Smooth muscle cell (in vitro differentiated cells): Measurements from ENCODE around the gene B4GALT6. TPM values are rescaled to one million over a fixed set of nuclear protein-coding genes. Genes with fewer than 3 reads are reported as not detected.

Experiments
- DNase-seq: peaks from one replicate; lab custom pipeline; 2025; ENCODE audit not compliant: unreplicated experiment; lab: John Stamatoyannopoulos, UW
- H2AFZ ChIP-seq: fragments of 200-600 bp; sonication (generic); 2 replicates; pipeline ENCODE4 v1.6.0; 2016; ENCODE audit warnings: antibody characterized with exemption, low read depth, mild to moderate bottlenecking
- H3F3A ChIP-seq: fragments of 200-600 bp; sonication (generic); 2 replicates; pipeline ENCODE4 v1.6.0; 2017; ENCODE audit warnings: antibody characterized with exemption, low read depth
- H3K27ac ChIP-seq: fragments of 200-600 bp; sonication (generic); 2 replicates; pipeline ENCODE4 v1.5.1; 2016; ENCODE audit warnings: low read depth, mild to moderate bottlenecking
- H3K27me3 ChIP-seq: fragments of 200-600 bp; sonication (generic); 2 replicates; pipeline ENCODE4 v1.6.1; 2016; ENCODE audit warnings: low read depth, mild to moderate bottlenecking
- H3K36me3 ChIP-seq: fragments of 200-600 bp; sonication (generic); 2 replicates; pipeline ENCODE4 v1.5.1; 2016; ENCODE audit warnings: low read depth
- H3K4me1 ChIP-seq: fragments of 200-600 bp; sonication (generic); 2 replicates; pipeline ENCODE4 v1.5.1; 2016; ENCODE audit warnings: low read depth
- H3K4me2 ChIP-seq: fragments of 200-600 bp; sonication (generic); 2 replicates; pipeline ENCODE4 v1.6.0; 2016; ENCODE audit warnings: mild to moderate bottlenecking
- H3K4me3 ChIP-seq: fragments of 200-600 bp; sonication (generic); 2 replicates; pipeline ENCODE4 v1.5.1; 2016; ENCODE audit warnings: mild to moderate bottlenecking
- H3K79me2 ChIP-seq: fragments of 200-600 bp; sonication (generic); 2 replicates; pipeline ENCODE4 v1.6.0; 2016; ENCODE audit warnings: low read depth, mild to moderate bottlenecking
- H3K9ac ChIP-seq: fragments of 200-600 bp; sonication (generic); 2 replicates; pipeline ENCODE4 v1.6.0; 2016; ENCODE audit warnings: low read depth
- H3K9me3 ChIP-seq: fragments of 200-600 bp; sonication (generic); replicated peaks from 2 replicates; pipeline ENCODE4 v1.5.1; 2016; ENCODE audit warnings: low read depth
- H4K20me1 ChIP-seq: fragments of 200-600 bp; sonication (generic); 2 replicates; pipeline ENCODE4 v1.6.0; 2016; ENCODE audit warnings: low read depth
- CTCF ChIP-seq: fragments of 200-600 bp; sonication (generic); IDR thresholded peaks from 2 replicates; pipeline ENCODE4 v1.5.1; 2017; ENCODE audit warnings: borderline replicate concordance, mild to moderate bottlenecking, antibody characterized with exemption; ENCODE audit not compliant: insufficient read depth, poor library complexity, severe bottlenecking
- WGBS: methylation state at CpG from one replicate; pipeline ENCODE4 v1.1.7; 2016; ENCODE audit warnings: low lambda C conversion rate; 5-methylcytosine and 5-hydroxymethylcytosine counted together
- polyA plus RNA-seq: library from polyadenylated mRNA; unstranded; fragments of >200 nt; fragmentation: Nextera tagmentation; extraction: Ambion mirVana; gene quantifications from 2 replicates; pipeline ENCODE4 v1.2.1, GENCODE V29; 2016
- total RNA-seq: library from RNA; depleted of rRNA; stranded (reverse); fragments of >200 nt; gene quantifications from 2 replicates; pipeline ENCODE4 v1.2.3, GENCODE V29; 2014

B4GALT6 gene
- total and polyA plus RNA-seq, 2 experiments from 2014 or later: 4.0 to 15.1 TPM

GRCh38 chr18:31606265-31606664, 78.1 kb downstream of the B4GALT6 start:
- no peak overlapping the region for H2AFZ ChIP-seq
- no peaks in the 10 kb centered on the region for H3K9me3 ChIP-seq
- no peaks in the 10 kb centered on the region for H3F3A ChIP-seq
- H3K27ac ChIP-seq: no peak overlapping the region
- no peaks in the 10 kb centered on the region for H3K36me3 ChIP-seq
- H3K27me3 ChIP-seq: no peaks in the 10 kb centered on the region
- no peak overlapping the region for H3K9ac ChIP-seq
- 93% methylated on average over 2 of the region's 2 CpGs for WGBS
- no peak overlapping the region for H3K4me3 ChIP-seq
- H3K4me2 ChIP-seq: no peak overlapping the region
- peaks cover 7% of the 10 kb centered on the region for H3K4me1 ChIP-seq
- DNase-seq: no peak
- H3K79me2 ChIP-seq: no peaks in the 10 kb centered on the region
- TF ChIP-seq CTCF: no peak
- no peaks in the 10 kb centered on the region for H4K20me1 ChIP-seq

- no peak overlapping the region for H3K27ac ChIP-seq
- no peak overlapping the region for H3K4me2 ChIP-seq
- no peak for TF ChIP-seq CTCF
- no peaks in the 10 kb centered on the region for H4K20me1 ChIP-seq
- no peaks in the 10 kb centered on the region for H3K27me3 ChIP-seq
- no peak for DNase-seq
- H3K4me3 ChIP-seq: no peak overlapping the region
- H3K79me2 ChIP-seq: no peaks in the 10 kb centered on the region
- no peak overlapping the region for H3K9ac ChIP-seq
- H3F3A ChIP-seq: no peaks in the 10 kb centered on the region
- H3K9me3 ChIP-seq: no peaks in the 10 kb centered on the region
- H3K36me3 ChIP-seq: no peaks in the 10 kb centered on the region
- no peaks in the 10 kb centered on the region for H3K4me1 ChIP-seq
- H2AFZ ChIP-seq: no peak overlapping the region
Measured at GRCh38 chr18:31603315-31603714, 81.1 kb downstream of the B4GALT6 start.

- 83% methylated on average over 13 of the region's 13 CpGs for WGBS
- no peak overlapping the region for H3K4me2 ChIP-seq
- TF ChIP-seq CTCF: no peak
Measured at GRCh38 chr18:31598021-31598805, 86.2 kb downstream of the B4GALT6 start.

More at GRCh38 chr18:31598021-31598805, 86.2 kb downstream of the B4GALT6 start:
- no peaks in the 10 kb centered on the region for H4K20me1 ChIP-seq
- peaks cover 11% of the 10 kb centered on the region for H3F3A ChIP-seq
- H3K27me3 ChIP-seq: no peaks in the 10 kb centered on the region
- H3K9me3 ChIP-seq: no peaks in the 10 kb centered on the region
- peak overlapping the region; percentile 61 for H3K27ac ChIP-seq
- H2AFZ ChIP-seq: no peak overlapping the region
- H3K4me3 ChIP-seq: no peak overlapping the region
- no peaks in the 10 kb centered on the region for H3K79me2 ChIP-seq
- H3K4me1 ChIP-seq: no peaks in the 10 kb centered on the region
- H3K36me3 ChIP-seq: no peaks in the 10 kb centered on the region
- H3K9ac ChIP-seq: no peak overlapping the region
- no peak for DNase-seq
